RKO (cell line): ENCODE measurements around the gene MGST2.
A peak's percentile ranks its signal among the peaks of the same experiment; 100 is the strongest.

Experiments
- DNase-seq: peaks from one replicate; pipeline ENCODE4 v3.0.0-alpha.2; 2016; ENCODE audit warnings: low spot score

The MGST2 gene

DNA sequence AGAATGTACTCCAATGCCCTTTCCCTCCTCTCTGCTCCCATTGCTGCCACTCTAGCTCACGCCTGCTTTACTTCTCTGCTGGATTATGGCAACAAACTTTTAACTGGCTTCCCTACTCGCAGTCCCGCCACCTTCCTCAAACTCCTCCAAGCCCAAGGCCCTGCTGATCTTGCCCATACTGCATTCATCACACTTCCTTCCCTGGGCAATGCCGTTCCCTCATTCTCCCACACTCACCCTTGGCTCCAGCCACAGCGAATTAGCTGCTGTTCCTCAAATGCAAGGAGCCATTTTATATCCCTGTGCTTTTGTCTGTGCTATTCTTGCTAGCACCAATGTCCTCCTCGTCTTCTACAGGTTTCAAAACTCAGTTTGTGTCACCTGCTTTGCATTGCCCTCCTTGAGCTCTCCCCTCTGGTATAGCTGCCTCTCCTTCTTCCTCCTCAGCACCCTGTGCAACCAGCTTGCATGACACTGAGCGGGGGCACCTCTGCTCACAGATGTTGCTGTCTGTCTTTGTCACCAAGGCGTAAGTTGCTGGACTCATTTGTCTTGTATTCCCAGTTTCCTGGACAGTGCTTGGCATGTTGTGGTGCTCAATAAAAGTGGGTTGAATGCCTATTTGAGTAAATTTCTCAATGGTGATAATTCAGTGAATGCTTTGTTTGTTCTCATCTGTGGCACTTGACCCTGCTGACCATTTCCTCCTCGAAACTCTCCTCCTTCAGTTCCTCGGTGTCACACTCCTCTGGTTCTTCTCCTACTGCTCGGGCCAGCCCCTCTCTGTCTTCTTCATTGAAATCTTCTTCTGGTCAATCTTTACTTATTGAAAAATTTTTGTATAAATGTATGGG is 22.4 kb upstream of the MGST2 start:
- DNase-seq, result no peak

- no peak for DNase-seq
These were observed 20.2 kb upstream of the MGST2 start for GRCh38 chr4:139645458-139645857.

DNA sequence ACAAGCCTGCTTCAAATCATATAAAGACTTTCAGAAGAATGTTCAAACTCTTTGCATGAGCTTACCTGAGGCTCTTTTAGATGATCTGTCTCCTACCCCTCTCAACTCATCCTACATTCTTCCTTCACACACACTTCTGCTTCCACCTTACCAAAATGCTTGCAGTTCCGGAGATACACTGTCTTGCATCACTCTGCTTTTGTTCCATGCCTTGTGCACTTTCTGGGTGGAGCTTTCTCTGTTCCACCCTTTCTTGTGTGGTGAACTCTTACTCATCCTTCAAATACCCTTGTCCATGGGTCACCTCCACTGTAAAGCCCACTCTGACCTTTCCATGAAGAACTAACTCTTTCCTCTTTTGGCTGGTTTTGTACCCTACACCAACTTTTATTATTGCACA is 18.4 kb upstream of the MGST2 start:
- DNase-seq, result no peak

DNA sequence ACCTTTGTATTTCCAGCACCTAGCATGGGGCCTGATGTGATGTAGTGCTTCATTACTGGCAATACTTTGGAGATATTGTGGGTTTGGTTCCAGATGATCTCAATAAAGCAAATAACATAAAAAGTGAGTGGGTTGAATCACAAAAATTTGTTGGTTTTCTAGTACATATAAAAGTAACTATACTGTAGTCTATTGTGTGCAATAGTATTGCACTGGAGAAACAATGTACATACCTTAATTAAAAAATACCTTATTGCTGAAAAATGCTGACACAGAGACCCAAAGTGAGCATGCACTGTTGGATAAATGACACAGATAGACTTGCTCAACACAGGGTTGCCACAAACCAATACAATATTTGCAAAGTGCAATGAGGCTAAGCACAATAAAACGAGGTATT is 17.7 kb upstream of the MGST2 start:
- no peak for DNase-seq

- peak; percentile 87 for DNase-seq
These were observed 14.1 kb upstream of the MGST2 start for GRCh38 chr4:139651282-139652194.

- no peak for DNase-seq
These were observed 11.1 kb upstream of the MGST2 start for GRCh38 chr4:139654516-139654915.

GRCh38 chr4:139655116-139655515 is 10.5 kb upstream of the MGST2 start:
- peak; percentile 65 for DNase-seq

GRCh38 chr4:139656614-139657486 is 8.8 kb upstream of the MGST2 start:
- DNase-seq, result peak; percentile 89

GRCh38 chr4:139658185-139658584 is 7.4 kb upstream of the MGST2 start:
- no peak for DNase-seq

- DNase-seq, result no peak
These were observed 6.8 kb upstream of the MGST2 start for GRCh38 chr4:139658586-139659382.

DNA sequence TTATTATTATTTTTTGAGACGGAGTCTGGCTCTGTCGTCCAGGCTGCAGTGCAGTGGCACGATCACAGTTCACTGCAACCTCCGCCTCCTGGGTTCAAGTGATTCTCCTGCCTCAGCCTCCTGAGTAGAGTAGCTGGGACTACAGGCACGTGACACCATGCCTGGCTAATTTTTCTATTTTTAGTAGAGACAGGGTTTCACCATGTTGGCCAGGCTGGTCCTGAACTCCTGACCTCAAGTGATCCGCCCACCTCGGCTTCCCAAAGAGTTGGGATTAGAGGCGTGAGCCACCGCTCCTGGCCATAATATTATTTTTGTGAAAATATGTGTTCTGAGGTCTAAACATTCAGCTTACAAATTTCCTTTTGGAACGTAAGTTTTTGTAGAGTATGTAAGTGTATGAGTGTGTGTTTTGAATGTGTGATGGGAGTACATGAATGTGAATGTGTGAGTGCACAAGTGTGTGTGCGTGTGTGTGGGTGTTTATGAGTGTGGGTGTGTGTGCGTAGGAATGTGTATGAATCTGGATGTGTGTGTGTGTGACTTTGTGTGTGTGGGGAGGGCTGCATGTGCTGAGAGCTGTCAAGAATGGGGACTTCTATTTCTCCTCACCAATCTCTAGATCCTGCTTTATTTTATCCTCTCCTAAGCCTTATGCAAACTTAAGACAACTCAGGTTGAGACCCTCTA is 5.7 kb upstream of the MGST2 start:
- DNase-seq, result no peak

DNA sequence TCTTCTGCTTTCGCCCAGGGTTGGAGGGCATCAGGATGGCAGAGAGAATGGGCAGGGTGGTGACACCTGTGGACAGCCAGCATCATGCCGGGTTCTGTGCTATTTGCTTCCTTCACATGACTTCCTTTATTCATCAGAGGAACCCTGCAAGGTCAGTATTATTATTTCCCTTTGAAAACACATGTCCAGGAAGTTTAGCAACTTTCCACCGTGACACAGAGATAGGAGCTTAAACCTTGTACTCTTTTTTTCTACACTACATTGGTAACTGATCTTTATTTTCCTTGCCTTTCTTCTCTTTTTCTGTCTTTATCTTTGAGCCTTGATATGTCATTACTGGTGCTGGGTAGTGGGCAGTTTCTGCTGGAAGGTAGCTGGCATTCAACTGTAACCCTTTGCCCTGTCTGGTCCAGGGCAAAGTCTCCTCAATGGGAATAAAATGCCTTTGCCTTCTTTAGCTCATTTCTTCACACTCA is 5.0 kb upstream of the MGST2 start:
- DNase-seq, result no peak

DNA sequence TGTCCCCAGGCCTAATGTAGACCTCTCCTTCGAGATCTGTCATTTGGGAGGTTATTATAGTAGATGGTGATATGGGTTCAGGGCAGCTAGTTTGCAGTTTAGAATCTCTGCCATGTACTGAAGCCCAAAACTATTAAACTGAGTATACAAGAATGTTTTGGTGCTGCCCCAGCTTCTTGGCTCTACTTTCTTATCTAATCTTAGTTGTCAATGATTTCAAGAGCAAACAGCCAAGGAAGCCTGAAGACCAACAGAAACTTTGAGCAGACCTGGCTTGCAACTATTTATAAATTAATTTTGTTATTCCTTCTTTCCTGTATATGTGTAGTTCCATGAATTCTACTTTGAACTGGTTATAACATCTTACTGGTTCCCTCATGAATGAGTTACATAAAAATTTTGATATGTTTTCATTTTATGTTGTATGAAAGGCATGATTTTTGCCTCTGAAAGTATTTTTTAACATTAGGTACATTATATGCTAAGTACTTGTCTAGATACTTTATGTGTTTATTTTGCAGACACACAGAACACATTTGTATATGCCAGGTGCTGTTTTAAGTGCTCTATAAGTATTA is 2.0 kb upstream of the MGST2 start:
- DNase-seq, result no peak

DNA sequence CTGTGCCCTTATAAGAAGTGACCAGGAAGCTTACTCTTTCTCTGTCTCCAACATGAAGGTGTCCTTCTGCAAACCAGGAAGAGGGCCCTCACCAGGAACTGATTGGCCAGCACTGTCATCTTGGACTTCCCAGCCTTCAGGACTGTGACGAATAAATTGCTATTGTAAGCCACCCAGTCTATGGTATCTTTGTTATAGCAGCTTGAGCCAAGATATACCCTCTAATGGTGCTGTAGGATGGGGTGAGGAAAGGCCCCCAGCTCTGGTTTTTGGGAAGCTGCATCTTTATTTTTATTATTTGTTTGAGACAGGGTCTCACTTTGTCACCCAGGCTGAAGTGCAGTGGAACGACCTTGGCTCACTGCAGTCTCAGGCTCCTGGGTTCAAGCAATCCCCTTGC is 1.2 kb upstream of the MGST2 start:
- no peak for DNase-seq

- DNase-seq, result peak; percentile 37
These were observed 435 bp upstream of the MGST2 start for GRCh38 chr4:139665079-139665689.

DNA sequence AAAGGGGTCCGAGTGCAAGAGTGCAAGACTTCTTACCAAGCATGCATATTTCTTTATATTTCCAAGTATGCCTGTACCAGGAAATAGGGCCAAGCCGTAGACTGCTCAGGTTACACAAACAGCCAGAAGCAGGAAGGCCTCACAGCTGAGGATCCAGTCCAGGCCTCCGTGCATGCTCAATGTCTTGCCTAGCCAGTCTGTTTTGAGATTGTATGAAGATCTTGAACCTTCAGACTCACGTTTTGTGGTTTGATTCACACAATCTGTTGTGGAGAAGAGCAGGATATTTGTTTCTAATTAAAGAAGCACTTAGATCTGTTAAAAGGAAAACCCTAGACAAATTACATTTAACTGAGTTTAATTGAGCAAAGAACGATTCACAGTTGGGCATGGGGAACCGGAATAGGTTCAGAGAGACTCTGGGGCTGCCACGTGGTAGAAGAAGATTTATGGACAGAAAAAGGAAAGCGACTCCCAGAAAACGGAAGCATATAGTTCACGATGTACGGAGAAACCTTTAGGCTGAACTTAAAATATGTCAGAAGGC is 1.2 kb downstream of the MGST2 start:
- peak; percentile 75 for DNase-seq

DNA sequence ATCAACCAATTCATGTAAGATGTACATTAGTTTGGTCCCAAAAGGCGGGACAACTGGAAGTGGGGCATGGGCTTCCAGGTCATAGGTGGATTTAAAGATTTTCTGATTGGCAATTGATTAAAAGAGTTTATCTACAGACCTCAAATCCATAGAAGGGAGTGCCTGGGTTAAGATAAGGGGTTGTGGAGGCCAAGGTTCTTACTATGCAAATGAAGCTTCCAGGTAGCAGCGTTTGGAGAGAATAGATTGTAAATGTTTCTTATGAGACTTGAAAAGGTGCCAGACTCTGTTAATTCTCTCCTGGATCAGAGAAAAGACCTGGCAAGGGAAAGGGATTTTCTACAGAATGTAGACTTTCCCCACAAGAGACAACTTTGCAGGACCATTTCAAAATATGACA is 2.4 kb downstream of the MGST2 start:
- no peak for DNase-seq

GRCh38 chr4:139668658-139669201 is 3.1 kb downstream of the MGST2 start:
- DNase-seq, result no peak

DNA sequence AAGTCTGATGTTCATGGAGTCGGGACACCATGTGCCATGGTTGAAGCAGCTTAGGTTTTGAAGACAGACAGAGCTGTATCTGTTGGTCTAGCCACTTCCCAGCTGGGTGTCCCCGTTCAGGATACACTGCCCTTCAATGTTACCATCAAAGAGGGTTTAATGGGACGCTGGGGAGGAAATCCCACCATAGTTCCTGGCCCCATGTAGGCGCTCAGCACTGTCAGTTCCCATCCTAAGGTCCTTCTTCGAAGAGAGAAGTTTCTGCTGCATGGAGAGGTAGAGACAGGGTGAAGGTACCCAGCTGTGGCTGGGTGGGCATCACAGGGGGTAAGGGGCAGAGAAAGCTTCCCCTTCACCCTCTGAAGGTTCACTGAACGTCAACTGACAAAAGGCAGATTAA is 3.7 kb downstream of the MGST2 start:
- DNase-seq, result no peak
